Activated T-helper 1 cell treated with Interleukin-2 at 50 U/mL for 16 hours (primary cell): Measurements from ENCODE around the gene C10orf90.

Experiments used
- DNase-seq: peaks from one replicate; pipeline ENCODE4 v3.0.0-alpha.2; 2020; ENCODE audit warnings: low read depth

C10orf90 gene

DNA sequence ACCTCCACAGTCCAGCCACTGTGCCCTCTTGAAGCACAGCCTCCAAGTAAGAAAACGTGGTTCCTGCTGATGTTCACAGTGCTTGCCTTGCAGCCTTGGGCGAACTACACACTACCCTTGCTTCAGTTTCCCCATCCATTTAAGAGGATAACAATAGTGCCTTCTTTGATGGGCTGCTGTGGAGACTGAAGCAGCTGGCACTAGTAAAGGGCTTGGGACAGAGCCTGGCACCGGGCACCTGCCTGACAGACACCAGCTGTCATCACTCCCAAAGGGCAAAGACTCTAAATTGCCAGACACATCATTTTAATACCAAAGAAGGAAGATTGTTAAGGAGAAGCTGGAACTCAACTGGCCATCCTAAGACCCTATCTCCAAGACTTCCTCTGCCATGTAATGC is 3.1 kb upstream of the C10orf90 start:
- DNase-seq = no peak

DNA sequence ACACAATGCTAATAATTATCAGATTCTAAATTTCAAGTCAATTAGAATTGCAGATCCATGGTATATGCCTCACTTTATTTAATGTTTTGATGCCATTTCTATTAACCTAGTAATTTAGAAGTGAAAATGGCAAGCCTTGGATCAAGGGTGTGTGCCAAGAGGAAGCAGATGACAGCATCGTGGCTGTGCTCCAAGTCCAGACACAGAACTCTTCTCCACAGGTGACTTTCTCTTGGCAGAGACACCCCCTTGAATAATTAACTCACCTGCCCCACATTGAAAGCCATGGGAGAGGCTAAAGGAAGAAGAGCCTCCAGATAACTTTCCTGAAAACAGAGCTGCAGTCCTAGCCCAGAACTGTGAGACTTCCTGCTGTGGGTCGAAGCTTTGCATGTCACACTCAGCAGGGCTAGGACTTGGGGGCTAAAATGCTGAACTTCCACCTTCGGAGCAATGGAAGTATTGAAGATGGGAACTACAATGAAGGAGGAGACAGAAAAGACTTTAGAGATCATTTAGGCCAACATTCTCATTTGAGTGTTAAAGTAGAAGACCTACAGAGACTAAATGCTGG is 996 bp upstream of the C10orf90 start:
- no peak for DNase-seq

DNA sequence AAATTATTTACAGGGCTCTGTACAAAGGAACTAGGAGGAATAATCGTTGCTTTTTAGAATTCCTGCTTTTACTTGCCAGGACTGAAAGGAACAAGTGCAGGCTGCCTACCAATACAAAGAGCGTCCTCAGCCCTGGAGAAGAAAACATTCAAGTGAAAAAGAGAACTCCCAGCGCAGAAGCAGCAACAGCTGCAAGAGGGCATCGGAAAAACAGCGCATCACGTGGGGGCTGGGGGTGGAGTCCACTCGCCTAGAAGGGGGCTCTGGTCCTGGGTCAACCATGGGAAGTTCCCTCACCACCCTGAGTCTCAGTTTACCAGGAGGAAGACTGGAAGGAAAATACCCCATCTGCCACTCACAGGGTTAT is 385 bp upstream of the C10orf90 start:
- no peak for DNase-seq

DNA sequence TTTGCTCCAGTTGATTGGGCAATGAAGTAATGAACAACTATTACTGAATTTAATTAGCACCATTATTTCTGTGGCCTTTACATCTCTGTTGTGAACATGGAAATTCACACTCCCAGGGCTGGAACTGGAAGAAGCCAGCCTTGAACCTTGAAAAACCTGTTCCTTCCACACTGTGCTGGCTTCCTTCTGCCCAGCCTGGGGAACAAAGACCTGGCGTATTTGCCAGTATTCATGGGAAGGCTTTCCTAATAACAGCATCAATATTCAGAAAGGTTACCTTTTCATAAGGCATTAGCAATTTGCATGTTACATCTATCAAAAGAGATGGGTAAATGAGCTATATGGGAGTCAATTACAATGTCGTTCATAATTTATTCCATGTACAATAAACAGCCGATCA is 1.3 kb downstream of the C10orf90 start:
- no peak for DNase-seq

DNA sequence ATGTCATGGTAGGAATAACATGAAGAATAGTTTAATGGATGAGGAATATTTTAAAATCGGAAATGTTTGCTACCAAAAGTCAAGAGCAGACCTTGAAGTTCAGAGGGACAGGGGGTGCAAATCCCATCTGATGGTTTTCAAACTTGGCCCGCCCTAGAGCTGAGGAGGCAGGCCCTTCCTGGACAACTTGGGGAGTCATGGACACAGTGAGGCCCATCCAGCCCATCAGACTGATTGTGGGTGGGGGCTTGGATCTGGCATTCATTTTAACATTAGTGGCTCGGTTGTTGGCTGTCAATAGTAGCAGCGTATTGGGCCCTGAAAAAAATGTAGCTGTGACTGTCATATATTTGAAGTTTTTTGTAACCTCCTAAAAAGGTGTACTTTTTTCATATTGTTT is 2.0 kb downstream of the C10orf90 start:
- no peak for DNase-seq

DNA sequence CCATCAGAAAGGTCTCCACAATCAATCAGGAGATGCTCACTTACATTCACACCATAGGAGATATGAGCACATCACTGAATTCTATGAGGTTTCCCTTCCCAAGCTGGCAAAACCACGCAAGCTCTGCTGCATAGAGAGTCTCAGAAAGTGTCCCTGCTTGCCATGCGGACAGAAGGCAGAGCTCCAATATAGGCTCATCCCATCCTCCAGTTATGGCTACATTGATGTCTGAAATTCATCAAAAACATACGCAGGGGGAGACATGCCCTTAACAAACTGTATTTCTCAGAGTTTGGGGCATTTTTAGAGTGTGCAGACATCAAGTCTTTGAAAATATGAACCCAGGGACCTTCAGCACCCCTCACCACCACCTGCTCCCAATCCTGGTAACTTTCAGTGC is 2.9 kb downstream of the C10orf90 start:
- no peak for DNase-seq

DNA sequence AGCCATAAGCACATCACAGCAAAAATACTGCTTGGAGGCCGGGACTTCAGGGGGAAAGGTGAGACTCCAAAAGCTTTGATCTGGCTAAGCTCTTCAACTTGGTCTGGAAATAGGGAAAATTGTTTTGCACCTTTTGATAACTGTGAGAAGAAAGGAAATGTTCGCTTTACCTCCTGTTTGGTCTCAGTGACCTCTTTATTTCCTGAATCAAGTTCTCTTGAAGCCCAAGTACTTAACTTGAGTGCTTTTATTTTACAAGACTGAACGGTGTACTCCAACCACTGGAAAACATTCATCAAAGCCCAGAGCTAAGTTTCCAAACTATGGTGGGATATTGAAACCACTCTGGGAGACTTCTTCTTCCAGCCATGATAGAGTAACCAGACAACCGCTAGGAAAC is 5.3 kb downstream of the C10orf90 start:
- no peak for DNase-seq

DNA sequence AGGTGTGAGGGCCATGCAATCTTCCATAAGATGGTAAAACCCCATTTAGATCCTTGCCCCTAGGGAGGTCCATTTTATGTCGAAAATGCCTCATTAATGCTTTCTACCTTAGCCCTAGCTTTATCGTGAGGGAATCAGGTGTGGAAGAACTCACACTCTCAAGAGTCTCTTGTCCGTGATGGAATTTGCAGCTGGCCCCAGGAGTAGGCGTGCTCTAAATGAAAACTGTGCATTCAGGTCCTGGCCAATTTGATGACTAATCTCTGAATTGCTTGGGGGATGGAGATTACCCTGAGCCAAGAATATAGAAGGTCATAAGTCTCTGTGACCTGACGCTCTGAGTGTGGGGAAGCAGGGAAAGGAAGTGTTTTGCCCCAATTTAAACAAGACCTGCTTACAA is 6.6 kb downstream of the C10orf90 start:
- DNase-seq = no peak

DNA sequence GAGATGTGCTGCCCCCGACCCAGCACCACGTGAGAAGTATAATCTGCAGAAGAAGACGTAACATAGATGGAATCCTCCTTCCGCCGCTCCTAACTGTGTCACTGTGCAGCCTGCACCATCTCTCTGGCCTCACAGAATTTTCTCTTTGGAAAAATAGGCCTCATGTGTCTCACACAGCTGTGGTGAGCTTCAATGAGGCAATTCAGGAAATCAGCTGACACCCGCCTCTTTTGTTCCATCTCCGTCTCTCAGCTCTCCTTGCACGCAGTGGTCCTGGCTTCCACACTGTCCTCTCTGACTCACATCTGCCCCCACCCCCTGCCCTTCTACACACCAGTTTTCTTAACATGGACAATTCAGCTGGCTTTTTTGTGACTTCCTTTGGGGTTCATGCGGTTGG is 7.2 kb downstream of the C10orf90 start:
- no peak for DNase-seq

DNA sequence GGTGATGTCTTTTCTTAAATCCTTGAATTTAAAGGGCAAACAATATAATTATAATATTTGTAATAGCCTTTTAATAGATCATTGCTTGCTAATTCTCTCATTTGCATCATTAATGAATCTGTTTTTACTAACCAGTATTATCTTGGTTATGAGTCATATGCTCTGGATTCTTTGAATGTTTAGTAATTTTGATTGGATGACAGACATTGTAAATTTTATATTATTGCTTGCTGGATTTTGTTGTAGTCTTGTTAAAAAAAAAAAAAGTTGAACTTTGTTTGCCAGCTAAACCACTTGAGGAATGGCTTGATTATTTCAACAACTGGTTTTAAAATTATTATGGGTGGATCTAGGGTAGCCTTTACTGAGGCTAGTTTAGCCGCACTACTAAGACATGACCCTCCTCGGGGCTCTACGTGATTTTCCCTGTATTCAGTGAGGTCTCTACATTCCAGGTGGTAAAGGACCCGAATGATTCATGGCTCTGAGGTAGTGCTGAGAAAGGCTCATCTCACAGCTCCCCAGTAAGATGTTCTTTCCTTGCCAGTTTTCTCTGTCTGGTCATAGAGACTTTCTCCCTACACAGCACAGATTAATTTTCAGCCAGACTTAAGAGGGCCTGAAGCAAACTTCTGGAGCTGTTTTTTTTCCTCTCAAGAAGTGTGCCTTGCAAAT is 8.5 kb downstream of the C10orf90 start:
- DNase-seq = no peak

DNA sequence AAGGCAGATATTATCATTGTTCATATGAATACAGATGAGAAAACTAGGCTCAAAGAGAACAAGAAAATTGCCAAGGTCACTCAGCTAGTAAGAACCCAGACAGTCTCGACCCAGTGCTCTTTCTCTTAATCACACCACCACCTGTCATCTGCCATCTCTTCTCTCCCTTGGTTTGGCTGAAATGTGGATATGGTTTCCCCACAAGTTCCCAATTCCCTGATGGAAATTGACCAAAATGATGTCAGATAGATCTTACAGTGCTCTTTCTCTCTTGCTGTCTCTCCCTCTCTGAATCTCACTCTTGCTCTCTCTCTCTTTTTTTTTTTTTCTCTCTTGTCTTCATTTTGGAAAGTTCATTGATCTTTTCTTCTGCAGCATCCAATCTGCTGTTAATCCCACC is 9.1 kb downstream of the C10orf90 start:
- DNase-seq = no peak

DNA sequence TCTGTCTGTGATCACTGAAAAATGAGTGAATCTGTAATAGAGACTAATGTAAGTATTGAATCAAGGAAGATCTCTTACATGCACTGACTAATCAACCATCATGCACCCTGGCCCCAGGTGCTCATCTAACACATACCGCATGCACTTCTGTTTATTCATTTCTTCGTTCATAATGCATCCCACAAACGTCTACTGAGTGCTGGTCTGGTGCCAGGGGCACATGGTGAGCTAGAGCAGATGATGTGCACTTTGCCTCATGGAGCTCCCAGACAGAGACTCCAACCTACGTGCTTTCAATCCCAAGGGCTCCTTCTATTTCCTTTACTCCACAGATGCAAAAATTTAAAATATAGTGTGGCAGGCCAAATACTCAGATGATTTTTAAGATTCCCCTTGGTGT is 10.7 kb downstream of the C10orf90 start:
- DNase-seq = no peak

DNA sequence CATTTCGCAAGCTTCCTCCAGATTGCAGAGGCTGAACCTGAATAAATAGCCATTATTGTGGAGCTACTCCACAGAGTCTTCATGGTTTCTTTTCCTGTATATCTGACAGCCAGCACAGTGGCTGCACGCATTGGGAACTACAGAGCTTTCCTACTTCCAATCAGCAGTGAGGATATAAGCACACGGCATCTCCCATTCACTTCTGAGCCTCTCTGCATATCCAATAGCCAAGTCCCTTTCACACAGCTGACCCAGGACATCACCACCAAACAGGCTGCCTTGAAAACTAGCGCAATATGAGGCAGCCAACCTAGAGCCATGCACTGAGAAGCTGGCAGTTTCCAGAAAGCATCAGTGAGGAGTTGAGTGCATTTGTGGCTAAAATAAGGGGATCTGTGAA is 11.6 kb downstream of the C10orf90 start:
- DNase-seq = no peak

DNA sequence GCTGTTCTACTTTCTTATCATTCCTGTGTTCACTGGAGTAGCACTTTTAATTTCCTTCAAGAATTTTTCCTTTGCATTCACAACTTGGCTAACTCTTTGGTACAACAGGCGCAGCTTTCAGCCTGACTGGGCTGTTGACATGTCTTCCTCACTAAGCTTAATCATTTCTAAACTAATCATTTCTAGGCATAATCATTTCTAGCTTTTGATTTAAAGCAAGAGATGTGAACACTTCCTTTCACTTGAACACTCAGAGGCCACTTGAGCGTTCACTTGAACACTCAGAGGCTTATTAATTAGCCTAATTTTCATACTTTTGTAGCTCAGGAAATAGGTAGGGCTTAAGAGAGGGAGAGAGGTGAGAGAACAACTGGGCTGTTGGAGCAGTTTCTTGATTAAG is 15.9 kb downstream of the C10orf90 start:
- no peak for DNase-seq

DNA sequence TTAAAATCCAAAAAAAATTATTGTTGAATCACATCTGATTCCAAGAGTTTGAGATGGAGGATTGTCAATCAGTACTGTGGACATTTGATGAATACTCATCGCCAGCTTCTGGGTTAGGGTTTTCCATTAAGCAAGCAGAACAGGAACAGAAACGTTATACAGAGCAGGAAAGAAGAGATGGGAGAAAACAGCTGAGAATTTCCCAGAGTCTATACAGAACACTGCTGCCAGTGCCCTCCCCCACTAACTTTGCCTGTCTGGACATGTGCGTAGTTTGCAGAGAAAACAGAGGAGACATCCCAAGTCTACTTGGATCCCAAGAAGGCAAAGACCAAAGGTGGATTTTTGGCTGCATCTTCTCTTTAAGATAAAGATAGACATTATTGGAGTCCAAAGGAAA is 19.0 kb downstream of the C10orf90 start:
- no peak for DNase-seq

DNA sequence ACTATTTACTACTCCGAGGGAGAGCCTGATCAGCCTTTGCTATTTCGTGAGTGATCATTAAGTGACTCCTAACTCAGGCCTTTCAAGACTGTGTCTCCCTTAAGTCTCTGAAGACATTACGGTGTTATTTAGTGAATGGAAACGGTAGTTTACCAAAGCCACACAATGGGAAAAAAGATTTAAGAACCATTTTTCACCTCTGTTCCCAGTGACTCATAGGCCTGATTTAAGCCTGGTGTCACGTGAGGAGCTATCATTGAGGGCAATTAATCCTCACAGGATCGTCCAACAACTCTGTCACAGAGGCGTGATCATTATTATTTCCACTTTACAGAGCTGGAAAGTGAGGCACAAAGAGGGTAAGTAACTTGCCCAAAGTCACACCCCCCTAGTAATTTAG is 20.3 kb downstream of the C10orf90 start:
- DNase-seq = no peak

DNA sequence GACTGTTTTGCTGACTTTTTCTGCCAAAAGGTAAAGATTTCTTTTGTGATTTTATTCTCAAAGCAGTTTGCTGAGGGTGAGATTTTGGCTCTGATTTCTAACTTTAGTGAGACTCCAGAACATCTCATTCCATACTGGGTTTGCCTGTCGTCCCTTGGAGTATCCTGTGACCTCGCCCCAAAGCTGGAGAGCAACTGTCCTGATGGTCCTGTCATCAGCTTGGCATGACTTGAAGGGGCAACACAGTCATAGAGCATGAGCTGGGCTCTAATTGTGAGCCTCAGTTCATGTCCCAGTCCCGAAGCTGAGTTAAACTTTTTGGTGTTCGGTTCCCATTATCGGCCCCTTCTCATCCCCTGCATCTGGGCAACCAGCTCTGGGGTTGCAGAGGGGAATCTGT is 23.4 kb downstream of the C10orf90 start:
- DNase-seq = no peak

DNA sequence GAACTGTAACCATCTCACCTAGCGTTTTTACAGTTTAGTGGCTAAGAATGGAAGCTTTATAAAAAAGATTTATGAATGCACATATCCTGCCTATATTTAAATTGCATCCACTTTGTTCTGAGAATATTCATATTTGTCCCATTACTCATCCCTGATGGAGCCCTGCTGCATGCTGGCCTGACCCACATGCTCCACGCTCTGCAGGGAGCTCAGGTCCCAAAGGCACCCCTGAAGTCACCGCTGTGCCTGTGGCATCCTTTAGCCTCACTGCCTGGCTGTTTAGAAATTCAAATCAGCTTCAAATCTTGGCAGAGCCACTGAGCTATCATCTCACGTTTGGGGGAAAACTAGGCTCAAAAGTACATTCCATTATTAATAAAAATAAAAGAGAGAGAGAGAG is 24.4 kb downstream of the C10orf90 start:
- DNase-seq = no peak

DNA sequence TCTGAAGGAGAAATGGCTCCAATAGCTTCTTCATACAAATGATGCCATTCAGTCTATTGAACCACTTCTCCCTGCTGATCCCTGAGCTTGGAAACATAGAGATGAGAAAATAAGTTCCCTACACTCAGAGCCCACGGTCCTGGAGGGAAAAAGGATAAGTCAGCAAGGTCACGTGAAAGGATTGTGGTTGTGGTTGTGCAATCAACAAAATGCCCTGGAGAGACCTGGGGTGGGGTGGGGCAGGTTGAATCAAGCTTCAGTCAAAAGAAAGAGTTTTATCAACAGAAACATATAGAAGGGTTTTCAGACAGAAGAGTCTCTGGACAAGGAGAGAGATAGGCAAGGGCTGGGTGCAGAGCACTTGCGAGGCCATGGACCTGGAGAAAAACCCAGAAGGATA is 30.1 kb downstream of the C10orf90 start:
- DNase-seq = no peak

DNA sequence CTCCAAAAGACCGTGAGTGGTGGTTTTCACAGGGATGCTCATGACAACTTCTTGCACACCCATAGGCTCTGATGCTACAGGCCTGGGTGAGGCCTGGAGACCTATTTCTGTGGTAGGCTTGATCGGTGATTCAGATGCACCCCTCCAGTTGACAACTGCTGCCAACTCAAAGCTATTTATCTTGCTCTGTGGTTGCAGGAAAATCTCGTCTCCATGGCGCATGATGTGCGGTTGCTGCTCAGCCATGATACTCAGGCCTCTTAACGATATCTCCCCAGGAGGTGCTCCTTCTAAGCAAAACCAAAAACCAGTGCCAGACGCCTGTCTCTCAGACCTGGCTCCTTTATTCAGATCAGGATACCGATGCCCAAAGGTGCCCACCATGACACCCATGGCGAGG is 31.4 kb downstream of the C10orf90 start:
- no peak for DNase-seq

DNA sequence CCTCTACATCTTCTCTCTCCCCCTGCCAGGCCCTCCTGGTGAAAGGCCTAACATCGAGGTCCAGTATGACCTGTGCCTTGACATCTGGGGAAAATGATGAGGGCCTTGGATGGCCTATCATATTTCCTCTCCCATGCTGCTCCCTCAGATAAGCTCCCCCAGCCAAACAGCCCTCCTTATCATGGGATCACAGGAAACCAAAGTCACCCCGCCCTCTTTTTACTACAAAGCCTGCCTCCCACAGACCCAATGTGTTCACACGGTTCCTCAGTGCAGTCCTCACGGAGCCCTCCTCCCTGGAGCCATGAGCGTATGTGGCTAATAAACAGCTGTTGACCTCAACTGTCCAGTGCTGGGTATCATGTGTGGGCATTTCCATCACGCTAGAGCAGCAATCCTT is 32.0 kb downstream of the C10orf90 start:
- DNase-seq = no peak

DNA sequence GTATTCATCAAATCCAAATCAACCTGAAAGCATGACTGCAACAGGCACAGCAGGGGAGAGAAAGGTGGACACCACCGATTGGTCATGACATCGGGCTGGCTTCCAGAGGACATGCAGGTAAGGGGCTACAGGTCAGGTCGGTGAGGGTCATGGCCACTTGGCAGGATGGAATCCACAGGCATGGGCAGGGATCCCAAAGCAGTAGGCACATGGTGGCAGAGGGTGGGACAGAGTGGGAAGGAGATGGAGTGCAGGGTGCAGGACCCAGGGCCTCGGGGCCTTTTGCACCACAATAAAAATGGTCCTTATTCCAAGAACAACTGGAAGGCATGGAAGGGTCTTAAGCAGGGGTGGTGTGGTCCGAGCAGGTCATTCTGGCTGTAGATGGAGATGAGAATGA is 33.0 kb downstream of the C10orf90 start:
- DNase-seq = no peak

DNA sequence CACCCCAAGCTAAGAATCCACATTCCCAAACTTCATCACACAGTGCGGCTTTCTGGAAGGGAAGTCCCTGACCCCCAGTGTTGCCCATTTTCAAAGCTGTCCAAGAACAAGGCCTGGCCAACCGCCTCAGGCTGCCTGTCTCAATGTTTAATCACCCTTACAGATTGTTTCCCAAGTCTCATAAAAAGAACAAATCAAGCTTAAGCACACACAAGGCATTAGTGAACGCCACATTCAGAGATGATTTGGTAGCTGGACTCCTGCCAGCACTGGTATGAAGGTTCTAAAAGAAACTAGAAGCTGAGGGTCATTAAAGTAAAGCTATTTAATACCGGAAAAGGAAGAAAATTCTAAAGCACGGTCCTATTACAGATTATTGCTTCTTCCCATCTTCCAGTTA is 35.6 kb downstream of the C10orf90 start:
- no peak for DNase-seq

DNA sequence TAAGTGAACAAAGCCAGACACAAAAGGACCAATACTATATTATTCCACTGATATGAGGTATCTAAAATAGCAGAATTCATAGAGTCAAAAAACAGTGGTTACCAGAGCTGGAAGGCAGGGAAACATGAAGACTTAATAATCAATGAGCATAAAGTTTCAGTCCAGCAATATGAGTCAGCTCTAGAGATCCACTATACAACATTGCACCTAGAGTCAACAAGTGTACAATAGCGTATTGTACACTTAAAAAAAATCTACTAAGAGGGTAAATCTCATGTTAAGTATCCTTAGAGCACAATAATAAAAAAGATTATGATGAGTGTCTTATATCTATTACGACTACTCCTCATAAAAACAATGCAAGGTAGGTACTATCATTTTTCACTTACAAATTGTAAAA is 36.1 kb downstream of the C10orf90 start:
- DNase-seq = no peak

DNA sequence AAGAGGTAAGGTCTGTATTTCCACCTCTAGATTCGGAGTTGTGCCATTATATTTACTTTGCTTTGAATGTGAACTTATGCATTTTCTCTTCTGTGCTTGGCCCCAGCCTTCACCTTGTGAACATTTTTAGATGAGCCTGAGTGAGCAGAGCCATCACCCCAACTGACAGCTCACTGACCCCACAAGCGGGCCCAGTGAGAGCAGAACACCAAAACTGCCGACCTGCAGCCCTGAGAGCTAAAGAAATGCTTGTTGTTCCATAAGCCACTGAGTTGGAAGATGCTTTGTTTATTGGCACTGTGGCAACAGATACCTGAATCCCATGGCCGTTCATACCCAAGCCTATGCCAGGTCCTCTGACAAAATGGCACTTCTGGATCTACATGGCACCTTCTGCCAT is 37.8 kb downstream of the C10orf90 start:
- DNase-seq = no peak
